Measurements from ENCODE around the gene ERMARD.

DNA sequence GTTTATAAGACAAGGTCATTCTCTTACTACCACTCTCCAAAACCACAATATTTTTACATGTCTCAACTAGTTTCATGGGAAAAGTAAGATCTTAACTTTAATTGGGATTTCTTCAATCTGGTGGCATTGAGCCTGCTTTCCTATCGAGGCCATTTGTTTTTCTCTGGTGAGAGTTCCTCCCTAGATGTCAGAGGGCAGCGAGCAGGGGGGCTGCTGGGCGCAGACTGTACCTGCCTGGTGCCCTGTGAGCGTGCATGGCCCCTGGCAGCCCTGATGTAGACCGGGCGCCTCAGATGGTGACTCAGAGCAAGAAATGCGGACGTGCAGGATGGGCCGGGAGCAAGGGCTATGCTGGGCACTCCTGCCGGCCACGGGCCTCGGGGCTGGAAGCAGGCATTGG, 27.2 kb downstream of the ERMARD start:
- TF ChIP-seq CTCF (IDR thresholded peaks at IDR 0.05): no peak
- TF ChIP-seq POLR2A (IDR thresholded peaks at IDR 0.05): no peak

Measured in lower leg skin (tissue), 3 donors.